Liver (tissue), 9 donors: ENCODE data around the gene CENPN. TPM values are rescaled to one million over a fixed set of nuclear protein-coding genes. Genes with fewer than 3 reads are reported as not detected.

Source experiments
- DNase-seq: peaks from one replicate; pipeline ENCODE4 v3.0.0-alpha.2; 2017; ENCODE audit warnings: low spot score
- H3K27ac ChIP-seq, 2 donors: one replicate each; pipeline ENCODE4 v1.7.0; 2013; ENCODE audit warnings: inconsistent platforms in 2 of 2, low read length in 2 of 2, control low read depth in 1 of 2, low read depth in 1 of 2, mild to moderate bottlenecking in 1 of 2
- H3K27me3 ChIP-seq, 4 donors: one replicate each; pipeline versions ENCODE4 v1.6.1 to v1.7.0; 2013; ENCODE audit warnings: low read length in 3 of 4, inconsistent platforms in 1 of 4, mild to moderate bottlenecking in 1 of 4, moderate library complexity in 1 of 4; ENCODE audit not compliant: control insufficient read depth in 4 of 4, insufficient read depth in 4 of 4
- H3K36me3 ChIP-seq, 4 donors: one replicate each; pipeline versions ENCODE4 v1.6.1 to v1.7.0; 2013; ENCODE audit warnings: low read length in 3 of 4, mild to moderate bottlenecking in 3 of 4, low read depth in 1 of 4, moderate library complexity in 1 of 4; ENCODE audit not compliant: control insufficient read depth in 4 of 4, insufficient read depth in 3 of 4
- H3K4me1 ChIP-seq, 4 donors: one replicate each; pipeline versions ENCODE4 v1.6.1 to v1.7.0; 2013; ENCODE audit warnings: low read length in 3 of 4, mild to moderate bottlenecking in 3 of 4, moderate library complexity in 1 of 4; ENCODE audit not compliant: control insufficient read depth in 4 of 4, insufficient read depth in 4 of 4
- H3K4me3 ChIP-seq, 3 donors: one replicate each; pipeline versions ENCODE4 v1.6.1 to v1.7.0; 2013; ENCODE audit warnings: low read length in 3 of 3, control low read depth in 1 of 3, low read depth in 1 of 3, mild to moderate bottlenecking in 1 of 3
- H3K9ac ChIP-seq, 2 donors: one replicate each; pipeline ENCODE4 v1.7.0; 2013; ENCODE audit warnings: low read length in 2 of 2, mild to moderate bottlenecking in 2 of 2, moderate library complexity in 2 of 2, control low read depth in 1 of 2, low read depth in 1 of 2
- H3K9me3 ChIP-seq, 4 donors: one replicate each; pipeline versions ENCODE4 v1.6.1 to v1.7.0; 2013; ENCODE audit warnings: low read length in 3 of 4; ENCODE audit not compliant: control insufficient read depth in 4 of 4
- ATF3 ChIP-seq: IDR thresholded peaks from 2 replicates; pipeline ENCODE4 v1.6.1; 2016; ENCODE audit warnings: antibody characterized with exemption
- CTCF ChIP-seq: fragments of 150-350 bp; IDR thresholded peaks from 2 replicates; pipeline ENCODE4 v1.5.1; 2017; ENCODE audit warnings: improper control_type of control experiment, low read depth, low read length; ENCODE audit not compliant: missing input control
- EGR1 ChIP-seq, 2 donors: IDR thresholded peaks; 2 replicates each; pipeline ENCODE4 v1.6.1; 2016 to 2018; ENCODE audit warnings: antibody characterized with exemption in 2 of 2, low read depth in 2 of 2
- FOXA1 ChIP-seq: IDR thresholded peaks from 2 replicates; pipeline ENCODE4 v1.6.1; 2016; ENCODE audit warnings: antibody characterized with exemption
- FOXA2 ChIP-seq: IDR thresholded peaks from 2 replicates; pipeline ENCODE4 v1.6.1; 2016; ENCODE audit warnings: antibody characterized with exemption
- GABPA ChIP-seq, 2 donors: IDR thresholded peaks in 1 of 2; conservative IDR thresholded peaks in 1 of 2; 2 replicates each; pipeline ENCODE4 v1.6.1; 2016; ENCODE audit warnings: antibody characterized with exemption in 2 of 2, mild to moderate bottlenecking in 1 of 2, moderate library complexity in 1 of 2
- HNF4A ChIP-seq, 2 donors: conservative IDR thresholded peaks; 2 replicates each; pipeline ENCODE4 v1.6.1; 2016; ENCODE audit warnings: antibody characterized with exemption in 2 of 2, mild to moderate bottlenecking in 2 of 2
- HNF4G ChIP-seq: IDR thresholded peaks from 2 replicates; pipeline ENCODE4 v1.6.1; 2016; ENCODE audit warnings: antibody characterized with exemption
- JUND ChIP-seq, 2 donors: IDR thresholded peaks; 2 replicates each; pipeline ENCODE4 v1.6.1; 2016; ENCODE audit warnings: antibody characterized with exemption in 2 of 2
- MAX ChIP-seq: IDR thresholded peaks from 2 replicates; pipeline ENCODE4 v1.6.1; 2016; ENCODE audit warnings: antibody characterized with exemption
- NR2F2 ChIP-seq: IDR thresholded peaks from 2 replicates; pipeline ENCODE4 v1.6.1; 2016; ENCODE audit warnings: antibody characterized with exemption
- RAD21 ChIP-seq, 2 donors: IDR thresholded peaks; 2 replicates each; pipeline ENCODE4 v1.6.1; 2016; ENCODE audit warnings: antibody characterized with exemption in 2 of 2, mild to moderate bottlenecking in 2 of 2
- REST ChIP-seq: IDR thresholded peaks from 2 replicates; pipeline ENCODE4 v1.6.1; 2016; ENCODE audit warnings: antibody characterized with exemption, mild to moderate bottlenecking
- RXRA ChIP-seq, 2 donors: IDR thresholded peaks; 2 replicates each; pipeline ENCODE4 v1.6.1; 2017 to 2018; ENCODE audit warnings: antibody characterized with exemption in 2 of 2, mild to moderate bottlenecking in 1 of 2
- SP1 ChIP-seq: IDR thresholded peaks from 2 replicates; pipeline ENCODE4 v1.6.1; 2018; ENCODE audit warnings: antibody characterized with exemption, mild to moderate bottlenecking
- TAF1 ChIP-seq: conservative IDR thresholded peaks from 2 replicates; pipeline ENCODE4 v1.6.1; 2016; ENCODE audit warnings: antibody characterized with exemption, mild to moderate bottlenecking
- YY1 ChIP-seq: IDR thresholded peaks from 2 replicates; pipeline ENCODE4 v1.6.1; 2016; ENCODE audit warnings: antibody characterized with exemption, mild to moderate bottlenecking
- ZBTB33 ChIP-seq: IDR thresholded peaks from 2 replicates; pipeline ENCODE4 v1.6.1; 2016; ENCODE audit warnings: antibody characterized with exemption
- WGBS: extraction: QIAGEN DNeasy Blood & Tissue Kit; methylation state at CpG from one replicate; pipeline ENCODE4 v1.1.7; 2013; 5-methylcytosine and 5-hydroxymethylcytosine counted together
- polyA plus RNA-seq, 2 donors: library from polyadenylated mRNA; stranded (reverse) in 1 of 2; unstranded in 1 of 2; fragments of 200-250 nt in 1 of 2; fragments of >200 nt in 1 of 2; fragmentation: Nextera tagmentation in 1 of 2; extraction: Ambion mirVana in 1 of 2; gene quantifications; one replicate each; pipeline versions ENCODE4 v1.2.1 to v1.2.3, GENCODE V29; 2013 to 2015
- total RNA-seq, 2 donors: library from RNA; depleted of rRNA; stranded (reverse); fragments of >200 nt; gene quantifications; one replicate each; pipeline ENCODE4 v1.2.3, GENCODE V29; 2014
- donor health status: healthy.
- donor health status: healthy.
- donor health status: healthy.
- donor health status: healthy.
- donor health status: healthy.

The CENPN gene
- total and polyA plus RNA-seq, 4 donors: 1.8 to 30.8 (median 7.9) TPM

- Histone ChIP-seq H3K36me3 (peaks cover 0 to 3% (median 2%) of the 10 kb centered on the region in 4 donors), H3K4me1 (peaks cover 2 to 9% (median 5%) of the 10 kb centered on the region in 4 donors), H3K4me3 (no peak overlapping the region), H3K27me3 (no peaks in the 10 kb centered on the region), H3K27ac (no peak overlapping the region), H3K9ac (no peak overlapping the region), H3K9me3 (no peaks in the 10 kb centered on the region)
- TF ChIP-seq ZBTB33 (no peak), NR2F2 (no peak), RAD21 (IDR thresholded peaks at IDR 0.05) (no peak), ATF3 (no peak), FOXA2 (no peak), GABPA (IDR thresholded peaks at IDR 0.05 in 1 of 2, conservative IDR thresholded peaks at IDR 0.05 in 1 of 2) (no peak), FOXA1 (no peak), YY1 (no peak), TAF1 (no peak), REST (no peak), HNF4G (no peak), CTCF (no peak), HNF4A (conservative IDR thresholded peaks at IDR 0.05) (no peak), EGR1 (IDR thresholded peaks at IDR 0.05; ENCODE audit: low read depth in 2 of 2) (no peak), SP1 (no peak), MAX (no peak), RXRA (IDR thresholded peaks at IDR 0.05) (no peak), JUND (IDR thresholded peaks at IDR 0.05) (no peak)
- no peak for DNase-seq
- whole genome bisulfite sequencing: 92% methylated on average over 1 of the region's 1 CpG
Measured at GRCh38 chr16:81080233-81080632, 73.2 kb downstream of the CENPN start.
